Heart right ventricle (tissue), 16 donors: ENCODE measurements around the gene FBN3. TPM values are rescaled to one million over a fixed set of nuclear protein-coding genes. Genes with fewer than 3 reads are reported as not detected.

Source experiments
- ATAC-seq, 8 donors: fragments of 200-7000 bp; cut with Tn5 transposase; one replicate each; pipeline ENCODE4 v1.9.1; 2020; ENCODE audit warnings: mild to moderate bottlenecking in 8 of 8, moderate library complexity in 8 of 8, moderate number of reproducible peaks in 1 of 8
- DNase-seq, 2 donors: peaks; one replicate each; pipeline ENCODE4 v3.0.0-alpha.2; 2020
- H3K27ac ChIP-seq, 10 donors: fragments of 200-600 bp; sonication (generic) in 2 of 10; one replicate each; pipeline versions ENCODE4 v1.5.0 to v1.8.0; 2020 to 2022; ENCODE audit warnings: mild to moderate bottlenecking in 3 of 10
- H3K27me3 ChIP-seq, 7 donors: fragments of 200-600 bp; one replicate each; pipeline ENCODE4 v1.8.0; 2021 to 2022; ENCODE audit warnings: mild to moderate bottlenecking in 2 of 7
- H3K36me3 ChIP-seq, 9 donors: fragments of 200-600 bp; sonication (generic) in 1 of 9; one replicate each; pipeline versions ENCODE4 v1.5.0 to v1.8.0; 2020 to 2022; ENCODE audit warnings: mild to moderate bottlenecking in 2 of 9
- H3K4me1 ChIP-seq, 9 donors: fragments of 200-600 bp; sonication (generic) in 1 of 9; one replicate each; pipeline versions ENCODE4 v1.5.0 to v1.8.0; 2020 to 2022; ENCODE audit warnings: mild to moderate bottlenecking in 4 of 9
- H3K4me3 ChIP-seq, 10 donors: fragments of 200-600 bp; sonication (generic) in 2 of 10; one replicate each; pipeline versions ENCODE4 v1.5.0 to v1.8.0; 2020 to 2022; ENCODE audit warnings: mild to moderate bottlenecking in 7 of 10, moderate library complexity in 2 of 10
- H3K9me3 ChIP-seq, 11 donors: fragments of 200-600 bp in 10 of 11; sonication (generic) in 2 of 11; one replicate each; pipeline versions ENCODE4 v1.5.0 to v1.8.0; 2013 to 2022; ENCODE audit warnings: mild to moderate bottlenecking in 2 of 11, control low read depth in 1 of 11, moderate library complexity in 1 of 11
- CTCF ChIP-seq, 9 donors: fragments of 200-600 bp; sonication (generic) in 2 of 9; IDR thresholded peaks; one replicate each; pipeline versions ENCODE4 v1.5.0 to v1.8.0; 2021 to 2022; ENCODE audit warnings: antibody characterized with exemption in 9 of 9, mild to moderate bottlenecking in 5 of 9, moderate library complexity in 1 of 9
- WGBS, 2 donors: extraction: QIAGEN DNeasy Blood & Tissue Kit; methylation state at CpG; one replicate each; pipeline ENCODE4 v1.1.7; 2013; ENCODE audit warnings: inconsistent platforms in 1 of 2; 5-methylcytosine and 5-hydroxymethylcytosine counted together
- intact Hi-C, 10 donors: fragments of 100-400 bp; cut with DNase I; formaldehyde crosslinking; loops; one replicate each; pipeline versions ENCODE4 v1.11.1 to v1.14.2; 2022
- polyA plus RNA-seq, 2 donors: library from polyadenylated mRNA; stranded (reverse); fragments of 200-250 nt; gene quantifications; one replicate each; pipeline ENCODE4 v1.2.3, GENCODE V29; 2013
- total RNA-seq, 10 donors: library from RNA; stranded (reverse); fragmentation: NEBNext Ultra II Directional in 3 of 10; extraction: Animal tissue kit (Norgen Biotek cat#: 25700) in 3 of 10; gene quantifications; one replicate each; pipeline versions ENCODE4 v1.2.1 to v1.2.4, GENCODE V29; 2021 to 2023
- donor health status: Arrhythmogenic right ventricular cardiomyopathy.
- donor health status: ischemic (EF 13 %, LVEDD 7.1; RV severe dilation, severe dysfunction).
- donor health status: healthy with polysubstance abuse.
- donor health status: DM: no; HTN: yes; CAD: no.
- donor health status: DM: no; HTN: no; CAD: no.
- donor health status: ischemic (EF 25% LVEDD 6.9; RV normal size, moderate dysfunction).
- donor health status: ischemic (EF 25% LVEDD 5.7; RV mildly dilated, moderate dysfunction).
- donor health status: healthy.
- donor health status: DM: yes; HTN: yes; CAD: no.
- donor health status: Ischemic cardiomyopathy.
- donor health status: ischemic (EF 35%, LVEDD 5.7; RV mildly dilated, moderate dysfunction).
- donor health status: nonischemic (EF 11% LVEDD 7.7; RV severe dilation, severe dysfunction).
- donor health status: DM: yes; HTN: yes; CAD: no.
- donor health status: PGD.
- donor health status: ischemic (EF 29% LVEDD 5.4; RV normal size, mild dysfunction).
- donor health status: nonischemic (EF 23%, LVEDD 6.1; RV moderate dilation, normal function).

Gene FBN3
- total and polyA plus RNA-seq, 12 donors = 0.05 to 0.26 (median 0.06) TPM; not detected in 9

GRCh38 chr19:8095354-8095886 is 54.0 kb downstream of the FBN3 start:
- Histone ChIP-seq H3K27ac (no peak overlapping the region), H3K4me1 (no peaks in the 10 kb centered on the region), H3K27me3 (no peaks in the 10 kb centered on the region), H3K36me3 (no peaks in the 10 kb centered on the region), H3K9me3 (peaks cover 0 to 49% (median 24%) of the 10 kb centered on the region in 11 donors), H3K4me3 (no peak overlapping the region)
- ATAC-seq (no peak), DNase-seq (no peak)
- no peak for TF ChIP-seq CTCF (IDR thresholded peaks at IDR 0.05)
- WGBS, 2 donors = 73 to 79% methylated on average over 2 of the region's 2 CpGs
- intact Hi-C loops = no loop called here

GRCh38 chr19:8094336-8094735 is 55.1 kb downstream of the FBN3 start:
- H3K4me1 ChIP-seq = no peaks in the 10 kb centered on the region
- intact Hi-C loops = no loop called here
- no peak for TF ChIP-seq CTCF (IDR thresholded peaks at IDR 0.05)
- DNase-seq (no peak), ATAC-seq (no peak)
- H3K4me3 ChIP-seq = no peak overlapping the region
- 85 to 89% methylated on average over 6 of the region's 6 CpGs for WGBS, 2 donors
- no peaks in the 10 kb centered on the region for H3K36me3 ChIP-seq
- no peak overlapping the region for H3K27ac ChIP-seq
- H3K27me3 ChIP-seq = no peaks in the 10 kb centered on the region
- peaks cover 0 to 49% (median 24%) of the 10 kb centered on the region in 11 donors for H3K9me3 ChIP-seq

- WGBS, 2 donors = 93 to 94% methylated on average over 2 of the region's 2 CpGs
- H3K9me3 ChIP-seq = peaks cover 0 to 49% (median 24%) of the 10 kb centered on the region in 11 donors
- TF ChIP-seq CTCF (IDR thresholded peaks at IDR 0.05) = no peak
- DNase-seq (no peak), ATAC-seq (no peak)
- intact Hi-C loops = no loop called here
- peaks cover 0 to 4% (median 0%) of the 10 kb centered on the region in 7 donors for H3K27me3 ChIP-seq
- H3K36me3 ChIP-seq = no peaks in the 10 kb centered on the region
- H3K4me1 ChIP-seq = no peaks in the 10 kb centered on the region
- H3K4me3 ChIP-seq = no peak overlapping the region
- no peak overlapping the region for H3K27ac ChIP-seq
Measured at GRCh38 chr19:8093740-8094139, 55.7 kb downstream of the FBN3 start.

GRCh38 chr19:8090950-8091349 is 58.4 kb downstream of the FBN3 start:
- ATAC-seq (no peak), DNase-seq (no peak)
- no peaks in the 10 kb centered on the region for H3K36me3 ChIP-seq
- H3K27ac ChIP-seq = no peak overlapping the region
- 89 to 90% methylated on average over 2 of the region's 2 CpGs for WGBS, 2 donors
- H3K4me1 ChIP-seq = no peaks in the 10 kb centered on the region
- H3K4me3 ChIP-seq = no peak overlapping the region
- H3K27me3 ChIP-seq = peaks cover 0 to 27% (median 7%) of the 10 kb centered on the region in 7 donors
- peaks cover 0 to 30% (median 18%) of the 10 kb centered on the region in 11 donors for H3K9me3 ChIP-seq
- no peak for TF ChIP-seq CTCF (IDR thresholded peaks at IDR 0.05)
- intact Hi-C loops = no loop called here
